ENCODE data around the gene RECQL.
"Not testable (repeated sequence)": the region's sequence is repeated elsewhere in the genome, so short reads cannot be mapped to it uniquely, and the experiment has no call there.

The RECQL gene

GRCh38 chr12:21429994-21430393 lies 71.4 kb downstream of the RECQL start:
- Mint-ChIP-seq H3K9me3 (no peaks in the 10 kb centered on the region), H3K4me1 (ENCODE audit: low read depth) (no peaks in the 10 kb centered on the region), H3K27ac (no peak overlapping the region), H3K4me3 (no peak overlapping the region), H3K36me3 (ENCODE audit: low read depth) (no peaks in the 10 kb centered on the region), H3K27me3 (ENCODE audit: low read depth) (peaks cover 20% of the 10 kb centered on the region)
- DNase-seq (ENCODE audit: low spot score), result no peak

GRCh38 chr12:21428241-21428640 lies 73.2 kb downstream of the RECQL start:
- no peaks in the 10 kb centered on the region for H3K4me1 Mint-ChIP-seq (ENCODE audit: low read depth)
- peaks cover 14% of the 10 kb centered on the region for H3K27me3 Mint-ChIP-seq (ENCODE audit: low read depth)
- H3K9me3 Mint-ChIP-seq, result no peaks in the 10 kb centered on the region
- no peaks in the 10 kb centered on the region for H3K36me3 Mint-ChIP-seq (ENCODE audit: low read depth)
- H3K4me3 Mint-ChIP-seq, result no peak overlapping the region
- no peak overlapping the region for H3K27ac Mint-ChIP-seq
- DNase-seq (ENCODE audit: low spot score), result no peak

GRCh38 chr12:21419009-21419699 lies 82.3 kb downstream of the RECQL start:
- H3K36me3 Mint-ChIP-seq (ENCODE audit: low read depth); DNase-seq (ENCODE audit: low spot score); H3K4me3 Mint-ChIP-seq; H3K4me1 Mint-ChIP-seq (ENCODE audit: low read depth); H3K9me3 Mint-ChIP-seq; H3K27ac Mint-ChIP-seq: not testable (repeated sequence)
- H3K27me3 Mint-ChIP-seq (ENCODE audit: low read depth), result peaks cover 20% of the 10 kb centered on the region

Measured in T-helper 2 cell treated with Interferon-gamma antibody and Interleukin-4, amounts not matched to agents 5 μg/mL and 100 μg/mL, for 36 hours (primary cell).